Immature natural killer cell (primary cell): Measurements from ENCODE around the gene RBP3. TPM values are rescaled to one million over a fixed set of nuclear protein-coding genes. Genes with fewer than 3 reads are reported as not detected.

Experiments
- DNase-seq, 3 donors: peaks; one replicate each; pipeline ENCODE4 v3.0.0; 2022; ENCODE audit warnings: mixed read lengths in 1 of 3
- H3K27ac Mint-ChIP-seq, 6 donors: one replicate each; pipeline ENCODE4 v1.8.0; 2020; ENCODE audit warnings: mixed read lengths in 6 of 6, mild to moderate bottlenecking in 5 of 6, inconsistent platforms in 4 of 6, moderate library complexity in 3 of 6
- H3K27me3 Mint-ChIP-seq, 3 donors: one replicate each; pipeline ENCODE4 v1.8.0; 2020 to 2021; ENCODE audit warnings: low read depth in 3 of 3, mild to moderate bottlenecking in 3 of 3, mixed read lengths in 3 of 3, moderate library complexity in 3 of 3, inconsistent platforms in 1 of 3
- H3K36me3 Mint-ChIP-seq, 3 donors: one replicate each; pipeline ENCODE4 v1.8.0; 2020; ENCODE audit warnings: mixed read lengths in 3 of 3, inconsistent platforms in 2 of 3, mild to moderate bottlenecking in 2 of 3
- H3K4me1 Mint-ChIP-seq, 2 donors: one replicate each; pipeline ENCODE4 v1.8.0; 2020; ENCODE audit warnings: inconsistent platforms in 2 of 2, mild to moderate bottlenecking in 2 of 2, mixed read lengths in 2 of 2, moderate library complexity in 1 of 2
- H3K4me3 Mint-ChIP-seq, 5 donors: one replicate each; pipeline ENCODE4 v1.8.0; 2020; ENCODE audit warnings: mild to moderate bottlenecking in 5 of 5, mixed read lengths in 5 of 5, inconsistent platforms in 3 of 5, moderate library complexity in 3 of 5
- H3K9me3 Mint-ChIP-seq, 6 donors: one replicate each; pipeline ENCODE4 v1.8.0; 2020; ENCODE audit warnings: mild to moderate bottlenecking in 6 of 6, mixed read lengths in 6 of 6, inconsistent platforms in 4 of 6, moderate library complexity in 3 of 6
- polyA plus RNA-seq, 3 donors: library from polyadenylated mRNA; unstranded; fragments of 300-500 nt; fragmentation: Illumina TruSeq; gene quantifications; one replicate each; pipeline ENCODE4 v1.2.3, GENCODE V29; 2021

RBP3 gene
- not detected for polyA plus RNA-seq

GRCh38 chr10:47348138-47348651 lies at the start of gene RBP3:
Gene RBP3, plus strand, starts transcription at chr10:47348363. Its CDS starts 122 bp downstream, at chr10:47348485.
- H3K4me3 Mint-ChIP-seq = no peak within 1 kb of the TSS
- H3K4me1 Mint-ChIP-seq = no peaks in the 10 kb centered on the region
- no peak for DNase-seq
- no peaks in the 10 kb centered on the region for H3K9me3 Mint-ChIP-seq
- no peaks in the 10 kb centered on the region for H3K36me3 Mint-ChIP-seq
- H3K27me3 Mint-ChIP-seq = peaks cover 0 to 7% (median 5%) of the 10 kb centered on the region in 3 donors
- no peak within 1 kb of the TSS for H3K27ac Mint-ChIP-seq

GRCh38 chr10:47298715-47299114 lies 49.4 kb upstream of the RBP3 start:
- no peak overlapping the region for H3K4me3 Mint-ChIP-seq
- DNase-seq = no peak
- H3K36me3 Mint-ChIP-seq = no peaks in the 10 kb centered on the region
- peaks cover 5 to 14% (median 9%) of the 10 kb centered on the region in 3 donors for H3K27me3 Mint-ChIP-seq
- no peak overlapping the region for H3K27ac Mint-ChIP-seq
- H3K9me3 Mint-ChIP-seq = no peaks in the 10 kb centered on the region
- no peaks in the 10 kb centered on the region for H3K4me1 Mint-ChIP-seq

- no peak within 1 kb of the TSS for H3K27ac Mint-ChIP-seq
- no peak within 1 kb of the TSS for H3K4me3 Mint-ChIP-seq
- peaks cover 4 to 14% (median 9%) of the 10 kb centered on the region in 3 donors for H3K27me3 Mint-ChIP-seq
- DNase-seq = no peak
- H3K4me1 Mint-ChIP-seq = no peaks in the 10 kb centered on the region
- no peaks in the 10 kb centered on the region for H3K9me3 Mint-ChIP-seq
- no peaks in the 10 kb centered on the region for H3K36me3 Mint-ChIP-seq
These were observed 48.3 kb upstream of the RBP3 start, which contains the start of gene GDF10 for GRCh38 chr10:47299611-47300428. Gene GDF10, plus strand, starts transcription at chr10:47300197. Its CDS starts 455 bp downstream, at chr10:47300652.

- H3K36me3 Mint-ChIP-seq = no peaks in the 10 kb centered on the region
- no peaks in the 10 kb centered on the region for H3K9me3 Mint-ChIP-seq
- no peak for DNase-seq
- H3K27me3 Mint-ChIP-seq = peaks cover 4 to 13% (median 8%) of the 10 kb centered on the region in 3 donors
- H3K4me1 Mint-ChIP-seq = no peaks in the 10 kb centered on the region
- H3K27ac Mint-ChIP-seq = no peak overlapping the region
- no peak overlapping the region for H3K4me3 Mint-ChIP-seq
These were observed 47.7 kb upstream of the RBP3 start for GRCh38 chr10:47300429-47300931.

- Mint-ChIP-seq H3K27ac (no peak overlapping the region), H3K4me1 (no peaks in the 10 kb centered on the region), H3K9me3 (no peaks in the 10 kb centered on the region), H3K27me3 (peaks cover 6 to 9% (median 7%) of the 10 kb centered on the region in 3 donors), H3K4me3 (no peak overlapping the region), H3K36me3 (no peaks in the 10 kb centered on the region)
- DNase-seq = no peak
These were observed 46.3 kb upstream of the RBP3 start for GRCh38 chr10:47301833-47302232.

GRCh38 chr10:47303105-47303504 lies 45.1 kb upstream of the RBP3 start:
- peaks cover 6 to 9% (median 7%) of the 10 kb centered on the region in 3 donors for H3K27me3 Mint-ChIP-seq

GRCh38 chr10:47303866-47304265 lies 44.3 kb upstream of the RBP3 start:
- no peaks in the 10 kb centered on the region for H3K4me1 Mint-ChIP-seq

More at GRCh38 chr10:47303105-47303504, 45.1 kb upstream of the RBP3 start:
- Mint-ChIP-seq H3K4me3 (no peak overlapping the region), H3K27ac (no peak overlapping the region), H3K4me1 (no peaks in the 10 kb centered on the region), H3K36me3 (no peaks in the 10 kb centered on the region), H3K9me3 (no peaks in the 10 kb centered on the region)
- DNase-seq = no peak

GRCh38 chr10:47305566-47305965 lies 42.6 kb upstream of the RBP3 start:
- Mint-ChIP-seq H3K4me1 (no peaks in the 10 kb centered on the region), H3K27ac (no peak overlapping the region), H3K27me3 (peaks cover 3 to 9% (median 7%) of the 10 kb centered on the region in 3 donors)

More at GRCh38 chr10:47303866-47304265, 44.3 kb upstream of the RBP3 start:
- Mint-ChIP-seq H3K27me3 (peaks cover 6 to 9% (median 7%) of the 10 kb centered on the region in 3 donors), H3K27ac (no peak overlapping the region), H3K36me3 (no peaks in the 10 kb centered on the region), H3K9me3 (no peaks in the 10 kb centered on the region), H3K4me3 (no peak overlapping the region)
- no peak for DNase-seq

GRCh38 chr10:47306387-47307210 lies 41.6 kb upstream of the RBP3 start:
- Mint-ChIP-seq H3K36me3 (no peaks in the 10 kb centered on the region), H3K4me3 (no peak overlapping the region), H3K4me1 (no peaks in the 10 kb centered on the region), H3K27me3 (peaks cover 3 to 5% (median 5%) of the 10 kb centered on the region in 3 donors), H3K27ac (no peak overlapping the region), H3K9me3 (no peaks in the 10 kb centered on the region)
- no peak for DNase-seq

More at GRCh38 chr10:47305566-47305965, 42.6 kb upstream of the RBP3 start:
- Mint-ChIP-seq H3K4me3 (no peak overlapping the region), H3K36me3 (no peaks in the 10 kb centered on the region), H3K9me3 (no peaks in the 10 kb centered on the region)
- DNase-seq = no peak

GRCh38 chr10:47307381-47307780 lies 40.8 kb upstream of the RBP3 start:
- peaks cover 2 to 5% (median 3%) of the 10 kb centered on the region in 3 donors for H3K27me3 Mint-ChIP-seq
- no peaks in the 10 kb centered on the region for H3K36me3 Mint-ChIP-seq
- no peak for DNase-seq
- no peak overlapping the region for H3K4me3 Mint-ChIP-seq
- H3K9me3 Mint-ChIP-seq = no peaks in the 10 kb centered on the region
- H3K4me1 Mint-ChIP-seq = no peaks in the 10 kb centered on the region
- H3K27ac Mint-ChIP-seq = no peak overlapping the region

GRCh38 chr10:47308775-47309174 lies 39.4 kb upstream of the RBP3 start:
- Mint-ChIP-seq H3K4me1 (no peaks in the 10 kb centered on the region), H3K9me3 (no peaks in the 10 kb centered on the region), H3K4me3 (no peak overlapping the region), H3K27ac (no peak overlapping the region), H3K27me3 (peaks cover 2 to 3% (median 3%) of the 10 kb centered on the region in 3 donors), H3K36me3 (no peaks in the 10 kb centered on the region)
- no peak for DNase-seq

GRCh38 chr10:47309408-47310089 lies 38.6 kb upstream of the RBP3 start:
- Mint-ChIP-seq H3K27me3 (peaks cover 2 to 4% (median 3%) of the 10 kb centered on the region in 3 donors), H3K4me1 (no peaks in the 10 kb centered on the region), H3K4me3 (no peak overlapping the region), H3K36me3 (no peaks in the 10 kb centered on the region), H3K9me3 (no peaks in the 10 kb centered on the region), H3K27ac (no peak overlapping the region)
- no peak for DNase-seq

GRCh38 chr10:47310090-47310505 lies 38.1 kb upstream of the RBP3 start:
- no peak for DNase-seq
- Mint-ChIP-seq H3K4me1 (no peaks in the 10 kb centered on the region), H3K4me3 (no peak overlapping the region), H3K36me3 (no peaks in the 10 kb centered on the region), H3K27ac (no peak overlapping the region), H3K9me3 (no peaks in the 10 kb centered on the region), H3K27me3 (peaks cover 0 to 4% (median 3%) of the 10 kb centered on the region in 3 donors)
